ENCODE measurements around the gene TRAPPC3L. TPM values are rescaled to one million over a fixed set of nuclear protein-coding genes. Genes with fewer than 3 reads are reported as not detected.

Gene TRAPPC3L
- total RNA-seq, 1 experiment from 2014 or later: not detected

DNA sequence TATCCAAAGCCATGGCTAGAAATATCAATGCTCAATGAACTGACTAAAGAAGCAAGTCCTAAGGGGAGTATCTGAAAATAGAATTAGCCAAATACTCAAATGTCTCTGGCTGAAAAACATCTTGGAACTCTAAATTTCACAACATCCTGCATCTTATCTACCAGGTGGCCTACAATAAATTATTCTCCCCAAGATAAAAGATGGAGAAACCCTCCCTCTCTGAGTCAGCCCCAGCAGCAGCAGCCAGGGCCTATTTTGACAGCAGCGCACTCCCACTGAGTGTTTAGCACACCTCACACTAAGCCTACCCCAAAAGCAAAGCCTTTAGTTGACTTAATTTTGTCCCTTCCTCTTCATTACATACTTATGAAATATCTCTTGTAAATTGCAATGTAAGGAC, 78.4 kb downstream of the TRAPPC3L start:
- BruUV-seq (replicated peaks): no TSS peak
- Histone ChIP-seq H3K27me3 (ENCODE audit: insufficient read depth, low read length) (no peaks in the 10 kb centered on the region), H4K20me1 (ENCODE audit: insufficient read depth) (no peaks in the 10 kb centered on the region), H2AFZ (ENCODE audit: low read depth, low read length, poor library complexity, severe bottlenecking) (no peak overlapping the region), H3K4me1 (ENCODE audit: control insufficient read depth in 1 of 2, insufficient read depth in 2 of 2, low read length in 2 of 2) (no peaks in the 10 kb centered on the region), H3K79me2 (ENCODE audit: insufficient read depth, low read length) (no peaks in the 10 kb centered on the region), H3K4me3 (replicated peaks in 1 of 2; ENCODE audit: low read depth in 1 of 2, low read length in 2 of 2) (no peak overlapping the region), H3K4me2 (ENCODE audit: low read length) (no peak overlapping the region), H3K36me3 (ENCODE audit: control insufficient read depth in 1 of 2, insufficient read depth in 2 of 2, low read length in 2 of 2) (no peaks in the 10 kb centered on the region), H3K9me2 (ENCODE audit: insufficient read depth) (no peaks in the 10 kb centered on the region), H3K9ac (ENCODE audit: low read length) (no peak overlapping the region), H3K9me3 (ENCODE audit: control insufficient read depth in 1 of 2, insufficient read depth in 1 of 2, low read depth in 1 of 2, low read length in 2 of 2) (no peaks in the 10 kb centered on the region), H3K27ac (ENCODE audit: low read depth, low read length) (no peak overlapping the region)
- ATAC-seq (no peak), DNase-seq (ENCODE audit: low read depth, low spot score) (no peak)
- POLR2A ChIA-PET: no interaction called here
- RAD21 ChIA-PET (ENCODE audit: low non-redundant PET in 1 of 2, low total read pairs in 2 of 2, uncharacterized antibody in 2 of 2, unreplicated experiment in 2 of 2): no interaction called here
- TF ChIP-seq ZFX (IDR thresholded peaks at IDR 0.05) (no peak), ATF3 (IDR thresholded peaks at IDR 0.05) (no peak), ZNF274 (IDR thresholded peaks at IDR 0.05; ENCODE audit: low read depth, low read length) (no peak), CTCF (IDR thresholded peaks at IDR 0.05 in 2 of 3, conservative IDR thresholded peaks at IDR 0.05 in 1 of 3; ENCODE audit: borderline replicate concordance in 1 of 3, insufficient read depth in 1 of 3, low read depth in 2 of 3, low read length in 2 of 3) (no peak), POLR2A (IDR thresholded peaks at IDR 0.05; ENCODE audit: borderline replicate concordance, extremely low read depth, insufficient read depth, insufficient read length) (no peak), ZBTB33 (IDR thresholded peaks at IDR 0.05; ENCODE audit: extremely low read depth, insufficient replicate concordance, low read length) (no peak), REST (IDR thresholded peaks at IDR 0.05; ENCODE audit: low read depth) (no peak), YY1 (IDR thresholded peaks at IDR 0.05; ENCODE audit: extremely low read depth, insufficient replicate concordance, low read depth, low read length) (no peak), SRF (IDR thresholded peaks at IDR 0.05; ENCODE audit: low read depth) (no peak), EZH2phosphoT487 (IDR thresholded peaks at IDR 0.05; ENCODE audit: borderline replicate concordance) (no peak), POLR2AphosphoS5 (IDR thresholded peaks at IDR 0.05; ENCODE audit: low read depth, low read length) (no peak), ELF1 (IDR thresholded peaks at IDR 0.05; ENCODE audit: borderline replicate concordance, low read depth) (no peak), SP1 (IDR thresholded peaks at IDR 0.05; ENCODE audit: low read depth) (no peak), TCF7L2 (IDR thresholded peaks at IDR 0.05; ENCODE audit: borderline replicate concordance, extremely low read depth, insufficient read depth, insufficient read length) (no peak), CEBPB (IDR thresholded peaks at IDR 0.05; ENCODE audit: low read depth) (no peak), EGR1 (IDR thresholded peaks at IDR 0.05; ENCODE audit: low read depth) (no peak)
- TF ChIP-seq, protein P1, sequence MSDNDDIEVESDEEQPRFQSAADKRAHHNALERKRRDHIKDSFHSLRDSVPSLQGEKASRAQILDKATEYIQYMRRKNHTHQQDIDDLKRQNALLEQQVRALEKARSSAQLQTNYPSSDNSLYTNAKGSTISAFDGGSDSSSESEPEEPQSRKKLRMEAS (IDR thresholded peaks at IDR 0.05): no peak
- intact Hi-C loops (cut with micrococcal nuclease): no loop called here
- CTCF ChIA-PET: no interaction called here

Measured in HCT116 (cell line).